H1 (cell line): ENCODE results near the gene TCEANC2. TPM values are rescaled to one million over a fixed set of nuclear protein-coding genes. Genes with fewer than 3 reads are reported as not detected.

ENCODE experiments used
- CTCF ChIA-PET: fragments of 300-600 bp; sonication (Branson Sonifier 250); formaldehyde crosslinking; loops from one replicate; lab custom pipeline; 2021; ENCODE audit not compliant: partially characterized antibody; lab: Charles Lee
- POLR2A ChIA-PET: fragments of 300-600 bp; sonication (Branson Sonifier 250); formaldehyde crosslinking; loops from one replicate; lab custom pipeline; 2021; ENCODE audit warnings: inconsistent platforms; ENCODE audit not compliant: partially characterized antibody; lab: Charles Lee
- DNase-seq, 2 experiments: peaks; one replicate each; pipeline versions ENCODE4 v3.0.0 to v3.0.0-alpha.2; 2010 to 2022; ENCODE audit warnings: low spot score in 2 of 2, low read depth in 1 of 2, mixed read lengths in 1 of 2
- FAIRE-seq: peaks from 2 replicates; lab custom pipeline; 2011; peaks lifted over from hg19 to GRCh38; lab: Jason Lieb, UNC
- H2AFZ ChIP-seq: 2 replicates; pipeline ENCODE4 v1.8.1; 2012; ENCODE audit warnings: low read length, inconsistent platforms
- H2AK5ac ChIP-seq: 2 replicates; pipeline ENCODE4 v1.6.1; 2013; ENCODE audit warnings: low read depth, low read length
- H2BK120ac ChIP-seq: replicated peaks from 2 replicates; pipeline ENCODE3; 2013; ENCODE audit warnings: low read depth, low read length, inconsistent platforms
- H2BK12ac ChIP-seq: 2 replicates; pipeline ENCODE4 v1.6.1; 2013; ENCODE audit warnings: low read depth, low read length
- H2BK15ac ChIP-seq: 2 replicates; pipeline ENCODE4 v1.6.1; 2013; ENCODE audit warnings: low read length
- H2BK20ac ChIP-seq: 2 replicates; pipeline ENCODE4 v1.6.1; 2013; ENCODE audit warnings: low read length
- H2BK5ac ChIP-seq: 2 replicates; pipeline ENCODE4 v1.6.1; 2013; ENCODE audit warnings: low read depth, low read length
- H3K14ac ChIP-seq: 2 replicates; pipeline ENCODE4 v1.6.1; 2013; ENCODE audit warnings: inconsistent platforms; ENCODE audit not compliant: insufficient read length
- H3K18ac ChIP-seq: 2 replicates; pipeline ENCODE4 v1.6.1; 2013; ENCODE audit warnings: low read length; ENCODE audit errors: extremely low read depth
- H3K23ac ChIP-seq: 2 replicates; pipeline ENCODE4 v1.6.1; 2013; ENCODE audit warnings: inconsistent platforms; ENCODE audit not compliant: insufficient read length
- H3K23me2 ChIP-seq: 2 replicates; pipeline ENCODE4 v1.6.1; 2013; ENCODE audit warnings: low read depth, low read length
- H3K27ac ChIP-seq: 2 replicates; pipeline ENCODE4 v1.6.1; 2011; ENCODE audit warnings: low read depth, low read length, inconsistent platforms
- H3K27me3 ChIP-seq, 4 experiments: replicated peaks in 1 of 4; 1 replicate in 1 of 4; 2 replicates in 3 of 4; pipeline versions ENCODE4 v1.6.1 to v1.8.1; 2011 to 2013; ENCODE audit warnings: low read length in 3 of 4, mild to moderate bottlenecking in 3 of 4, inconsistent platforms in 2 of 4, mixed read lengths in 2 of 4, moderate library complexity in 1 of 4; ENCODE audit not compliant: control insufficient read depth in 3 of 4, insufficient read depth in 3 of 4; ENCODE audit errors: extremely low read depth in 1 of 4
- H3K36me3 ChIP-seq, 4 experiments: 2 replicates each; pipeline versions ENCODE4 v1.6.1 to v1.8.1; 2011 to 2013; ENCODE audit warnings: mild to moderate bottlenecking in 4 of 4, low read length in 3 of 4, moderate library complexity in 2 of 4, control low read depth in 1 of 4, inconsistent platforms in 1 of 4; ENCODE audit not compliant: insufficient read depth in 4 of 4, control insufficient read depth in 2 of 4
- H3K4ac ChIP-seq: replicated peaks from 2 replicates; pipeline ENCODE3; 2013; ENCODE audit warnings: low read length, low read depth, mixed read lengths, inconsistent platforms; ENCODE audit not compliant: insufficient read length
- H3K4me1 ChIP-seq, 4 experiments: replicated peaks in 1 of 4; 1 replicate in 1 of 4; 2 replicates in 3 of 4; pipeline versions ENCODE4 v1.6.1 to v1.8.1; 2011 to 2013; ENCODE audit warnings: low read length in 3 of 4, inconsistent platforms in 2 of 4, mixed read lengths in 1 of 4; ENCODE audit not compliant: insufficient read depth in 4 of 4, control insufficient read depth in 3 of 4
- H3K4me2 ChIP-seq, 2 experiments: 2 replicates each; pipeline versions ENCODE4 v1.6.1 to v1.8.1; 2011 to 2013; ENCODE audit warnings: low read depth in 2 of 2, low read length in 2 of 2, control low read depth in 1 of 2, inconsistent platforms in 1 of 2, mild to moderate bottlenecking in 1 of 2; ENCODE audit not compliant: insufficient read depth in 1 of 2
- H3K4me3 ChIP-seq, 4 experiments: fragments of 200-600, 300-600 bp in 1 of 4; sonication (generic), shearing (Covaris generic), sonication (Bioruptor Twin) in 1 of 4; 2 replicates each; pipeline versions ENCODE4 v1.5.1 to v1.8.1; 2011 to 2016; ENCODE audit warnings: low read length in 4 of 4, low read depth in 3 of 4, control low read depth in 2 of 4, inconsistent platforms in 2 of 4, mild to moderate bottlenecking in 2 of 4, mixed read lengths in 1 of 4, moderate library complexity in 1 of 4; ENCODE audit not compliant: insufficient read depth in 2 of 4; ENCODE audit errors: extremely low read depth in 1 of 4
- H3K56ac ChIP-seq: replicated peaks from 2 replicates; pipeline ENCODE3; 2013; ENCODE audit warnings: low read depth, mild to moderate bottlenecking, mixed read lengths, low read length, inconsistent platforms; ENCODE audit not compliant: insufficient read length
- H3K79me1 ChIP-seq: 2 replicates; pipeline ENCODE4 v1.6.1; 2013; ENCODE audit warnings: low read depth, low read length, control low read depth
- H3K79me2 ChIP-seq, 2 experiments: 2 replicates each; pipeline versions ENCODE4 v1.6.1 to v1.8.1; 2012 to 2013; ENCODE audit warnings: low read length in 2 of 2, mild to moderate bottlenecking in 2 of 2, inconsistent platforms in 1 of 2; ENCODE audit not compliant: insufficient read depth in 2 of 2, control insufficient read depth in 1 of 2
- H3K9ac ChIP-seq, 4 experiments: replicated peaks in 1 of 4; 1 replicate in 1 of 4; 2 replicates in 3 of 4; pipeline versions ENCODE4 v1.6.1 to v1.8.1; 2011 to 2013; ENCODE audit warnings: low read depth in 3 of 4, low read length in 3 of 4, control low read depth in 2 of 4, mild to moderate bottlenecking in 2 of 4, moderate library complexity in 2 of 4, inconsistent platforms in 1 of 4; ENCODE audit errors: extremely low read depth in 1 of 4
- H3K9me3 ChIP-seq, 2 experiments: 2 replicates each; pipeline versions ENCODE4 v1.6.1 to v1.8.1; 2012 to 2013; ENCODE audit warnings: mild to moderate bottlenecking in 2 of 2, moderate library complexity in 2 of 2, control low read depth in 1 of 2, inconsistent platforms in 1 of 2, low read depth in 1 of 2, low read length in 1 of 2, mixed read lengths in 1 of 2; ENCODE audit not compliant: insufficient read depth in 2 of 2
- H4K20me1 ChIP-seq, 2 experiments: replicated peaks in 1 of 2; 2 replicates each; pipeline versions ENCODE3 to v1.8.1; 2011 to 2013; ENCODE audit warnings: inconsistent platforms in 2 of 2, low read length in 2 of 2, mild to moderate bottlenecking in 1 of 2; ENCODE audit not compliant: insufficient read depth in 2 of 2, control insufficient read depth in 1 of 2
- H4K5ac ChIP-seq: 2 replicates; pipeline ENCODE4 v1.6.1; 2013; ENCODE audit warnings: low read length, low read depth, mixed read lengths, inconsistent platforms; ENCODE audit not compliant: insufficient read length
- H4K8ac ChIP-seq: 2 replicates; pipeline ENCODE4 v1.8.0; 2013; ENCODE audit warnings: mild to moderate bottlenecking, moderate library complexity, low read length, inconsistent platforms; ENCODE audit not compliant: insufficient read depth; ENCODE audit errors: extremely low read depth
- H4K91ac ChIP-seq: replicated peaks from 2 replicates; pipeline ENCODE3; 2013; ENCODE audit warnings: low read length, mixed read lengths, inconsistent platforms; ENCODE audit not compliant: insufficient read length
- ASH2L ChIP-seq: fragments of 200-600, 300-600 bp; sonication (generic); IDR thresholded peaks from one replicate; pipeline ENCODE4 v1.7.1; 2017; ENCODE audit warnings: low read length
- CEBPB ChIP-seq: IDR thresholded peaks from 2 replicates; pipeline ENCODE4 v1.6.1; 2012; ENCODE audit warnings: low read depth, low read length
- CREB1 ChIP-seq: IDR thresholded peaks from 2 replicates; pipeline ENCODE4 v1.6.1; 2012; ENCODE audit warnings: inconsistent platforms
- E2F6 ChIP-seq: IDR thresholded peaks from 2 replicates; pipeline ENCODE4 v1.6.1; 2012; ENCODE audit warnings: inconsistent platforms
- POLR2A ChIP-seq, 2 experiments: IDR thresholded peaks; 1 replicate in 1 of 2; 2 replicates in 1 of 2; pipeline ENCODE4 v1.6.1; 2011; ENCODE audit warnings: low read depth in 2 of 2, low read length in 2 of 2, mild to moderate bottlenecking in 2 of 2; ENCODE audit errors: control extremely low read depth in 1 of 2
- POLR2AphosphoS5 ChIP-seq: IDR thresholded peaks from 2 replicates; pipeline ENCODE4 v1.6.1; 2011; ENCODE audit warnings: low read depth, low read length
- RFX5 ChIP-seq: IDR thresholded peaks from 2 replicates; pipeline ENCODE4 v1.6.1; 2011; ENCODE audit warnings: low read depth, low read length, improper control_type of control experiment, borderline replicate concordance
- SAP30 ChIP-seq: fragments of 300-600 bp; sonication (generic); IDR thresholded peaks from 2 replicates; pipeline ENCODE4 v1.7.1; 2012; ENCODE audit warnings: low read length, moderate library complexity, mild to moderate bottlenecking, inconsistent platforms; ENCODE audit not compliant: insufficient read depth, insufficient replicate concordance
- SP2 ChIP-seq: IDR thresholded peaks from 2 replicates; pipeline ENCODE4 v1.6.1; 2012; ENCODE audit warnings: mild to moderate bottlenecking, low read length, inconsistent platforms
- TAF7 ChIP-seq: optimal IDR thresholded peaks from 2 replicates; pipeline ENCODE3; 2011; ENCODE audit warnings: low read depth, mild to moderate bottlenecking, inconsistent platforms, low read length, moderate library complexity, borderline replicate concordance
- TBP ChIP-seq: IDR thresholded peaks from 2 replicates; pipeline ENCODE4 v1.6.1; 2011; ENCODE audit warnings: low read depth, low read length, improper control_type of control experiment
- ZNF274 ChIP-seq: IDR thresholded peaks from 2 replicates; pipeline ENCODE4 v1.7.0; 2012; ENCODE audit warnings: low read length, borderline replicate concordance; ENCODE audit errors: extremely low read depth
- WGBS, 2 experiments: shearing (Covaris generic) in 1 of 2; methylation state at CpG; one replicate each; pipeline versions ENCODE4 v1.1.6 to v1.1.7; 2013 to 2015; ENCODE audit warnings: low lambda C conversion rate in 2 of 2, mixed read lengths in 2 of 2, inconsistent platforms in 1 of 2, low coverage in 1 of 2, missing lambda C conversion rate in 1 of 2; ENCODE audit not compliant: insufficient replicate concordance in 2 of 2, insufficient coverage in 1 of 2, insufficient read length in 1 of 2; ENCODE audit errors: extremely low coverage in 1 of 2, missing lambda C conversion rate in 1 of 2; 5-methylcytosine and 5-hydroxymethylcytosine counted together
- polyA plus RNA-seq, 7 experiments: library from polyadenylated mRNA; depleted of rRNA in 3 of 7; stranded (reverse) in 5 of 7; unstranded in 2 of 7; fragments of >200 nt in 5 of 7; fragments of 200-250 nt in 2 of 7; gene quantifications; 1 replicate in 5 of 7; 2 replicates in 1 of 7; 4 replicates in 1 of 7; pipeline versions ENCODE4 v1.2.1 to v1.2.3, GENCODE V29; 2011 to 2013; ENCODE audit warnings: missing spikeins in 2 of 7, mixed read lengths in 2 of 7
- total RNA-seq: library from RNA; stranded (reverse); fragmentation: NEBNext Ultra II Directional; extraction: Animal tissue kit (Norgen Biotek cat#: 25700); gene quantifications from 2 replicates; pipeline ENCODE4 v1.2.1, GENCODE V29; 2021

The TCEANC2 gene
- total and polyA plus RNA-seq, 2 of the 8 experiments (the other 6 are each of a cell fraction or from before 2014, with no cell fraction given): 4.2 to 8.2 TPM

- Histone ChIP-seq H3K4me2 (no peak overlapping the region), H3K79me2 (no peaks in the 10 kb centered on the region), H3K23ac (no peak overlapping the region), H2BK120ac (no peak overlapping the region), H2BK15ac (no peak overlapping the region), H2BK20ac (no peak overlapping the region), H4K20me1 (peaks cover 0 to 7% of the 10 kb centered on the region in 2 experiments), H3K4me1 (peaks cover 7 to 22% (median 15%) of the 10 kb centered on the region in 4 experiments), H3K23me2 (peaks cover 13% of the 10 kb centered on the region; the same call in 1 of the 2 replicates), H2BK5ac (no peak overlapping the region), H3K27me3 (peaks cover 0 to 11% (median 8%) of the 10 kb centered on the region in 4 experiments; a peak in 5 of 7 replicates), H3K36me3 (no peaks in the 10 kb centered on the region), H4K8ac (peak overlapping the region; percentile 9; the same call in 1 of the 2 replicates), H3K27ac (no peak overlapping the region), H3K18ac (no peak overlapping the region), H3K9ac (no peak overlapping the region), H2AFZ (no peak overlapping the region), H3K79me1 (no peaks in the 10 kb centered on the region), H3K14ac (no peak overlapping the region), H2BK12ac (no peak overlapping the region; the same call in 1 of the 2 replicates), H4K91ac (no peak overlapping the region), H2AK5ac (no peak overlapping the region), H3K4me3 (no peak overlapping the region), H3K56ac (no peak overlapping the region), H3K4ac (no peak overlapping the region), H4K5ac (no peak overlapping the region), H3K9me3 (no peaks in the 10 kb centered on the region)
- no peak for TF ChIP-seq ASH2L
- TF ChIP-seq TBP: no peak
- no peak for TF ChIP-seq E2F6
- no peak for TF ChIP-seq TAF7
- no peak for TF ChIP-seq ZNF274
- TF ChIP-seq RFX5: no peak
- no peak for TF ChIP-seq POLR2A (IDR thresholded peaks at IDR 0.05; ENCODE audit: control extremely low read depth in 1 of 2, low read depth in 2 of 2, low read length in 2 of 2)
- TF ChIP-seq POLR2AphosphoS5: no peak
- TF ChIP-seq SP2: no peak
- TF ChIP-seq CREB1: no peak
- no peak for TF ChIP-seq SAP30
- TF ChIP-seq CEBPB: no peak
- WGBS, 2 experiments: 78% methylated on average over 8 of the region's 8 CpGs; no CpG with 5 or more reads in 1 of the 2 experiments
- CTCF ChIA-PET: interaction anchor here (0.6 to 9.7 kb wide), 28 partner anchors 8 to 366 kb away, joined by 3 to 110 read pairs (median 4); partner anchors contain the start of genes CYB5RL and MRPL37
- DNase-seq (no peak), FAIRE-seq (no peak)
- POLR2A ChIA-PET: interaction anchor here (1.1 to 2.9 kb wide), 4 partner anchors 11 to 284 kb away, joined by 3 to 8 read pairs (median 4); no protein-coding TSS in a partner anchor
Observed at GRCh38 chr1:54122992-54123391, 69.6 kb downstream of the TCEANC2 start.
